Islet precursor cell (in vitro differentiated cells): Measurements from ENCODE around the gene TP53INP2.
"Not testable (repeated sequence)": the region's sequence is repeated elsewhere in the genome, so short reads cannot be mapped to it uniquely, and the experiment has no call there.

ENCODE experiments used
- DNase-seq: peaks from one replicate; pipeline ENCODE4 v3.0.0-alpha.2; 2018

TP53INP2 gene, protein sequence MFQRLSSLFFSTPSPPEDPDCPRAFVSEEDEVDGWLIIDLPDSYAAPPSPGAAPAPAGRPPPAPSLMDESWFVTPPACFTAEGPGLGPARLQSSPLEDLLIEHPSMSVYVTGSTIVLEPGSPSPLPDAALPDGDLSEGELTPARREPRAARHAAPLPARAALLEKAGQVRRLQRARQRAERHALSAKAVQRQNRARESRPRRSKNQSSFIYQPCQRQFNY

DNA sequence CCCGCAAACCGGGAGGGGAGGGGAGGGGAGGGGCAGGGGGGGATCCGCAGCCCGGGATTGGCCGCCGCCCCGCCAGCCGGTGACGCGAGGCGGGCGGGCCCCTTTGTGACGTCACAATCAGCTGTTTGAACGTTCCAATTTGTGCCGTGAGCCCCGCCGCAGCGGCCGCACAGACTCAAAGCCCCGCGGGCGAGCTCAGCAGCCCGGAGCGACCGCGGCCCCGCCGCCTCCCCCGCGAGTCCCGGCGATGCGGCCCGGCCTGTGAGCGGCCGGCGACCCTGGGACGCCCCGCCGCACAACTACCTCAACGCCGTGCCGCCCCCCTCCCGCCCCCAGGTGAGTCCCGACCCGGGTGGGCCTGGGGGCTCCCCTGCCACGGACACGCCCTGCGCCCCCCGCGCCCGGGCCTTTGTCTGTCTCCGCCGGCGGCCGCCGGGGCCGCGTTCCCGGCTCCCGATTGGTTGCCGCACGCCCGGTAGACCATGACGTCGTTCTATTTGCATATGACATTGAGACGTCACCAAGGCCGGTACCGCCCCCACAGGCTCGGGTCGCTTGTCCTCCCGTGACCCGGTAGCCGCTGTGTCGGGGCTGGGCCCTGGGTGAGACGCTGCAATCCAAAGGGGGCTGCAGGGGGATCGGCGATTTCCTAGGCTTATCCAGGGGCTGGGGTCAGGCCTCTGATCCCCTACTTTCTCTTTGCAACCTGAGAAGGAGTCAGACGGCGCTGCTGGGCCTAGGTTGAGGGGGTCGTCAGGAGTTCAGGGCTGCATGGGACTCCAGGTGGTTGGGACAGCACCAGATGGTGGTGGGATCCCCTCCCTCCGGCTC is at the start of gene TP53INP2:
TSS of gene TP53INP2 (plus strand) at position 168 of the 831 bp plus-strand sequence. CDS start 4,396 bp downstream, outside the sequence.
- DNase-seq, result peak; percentile 96

DNA sequence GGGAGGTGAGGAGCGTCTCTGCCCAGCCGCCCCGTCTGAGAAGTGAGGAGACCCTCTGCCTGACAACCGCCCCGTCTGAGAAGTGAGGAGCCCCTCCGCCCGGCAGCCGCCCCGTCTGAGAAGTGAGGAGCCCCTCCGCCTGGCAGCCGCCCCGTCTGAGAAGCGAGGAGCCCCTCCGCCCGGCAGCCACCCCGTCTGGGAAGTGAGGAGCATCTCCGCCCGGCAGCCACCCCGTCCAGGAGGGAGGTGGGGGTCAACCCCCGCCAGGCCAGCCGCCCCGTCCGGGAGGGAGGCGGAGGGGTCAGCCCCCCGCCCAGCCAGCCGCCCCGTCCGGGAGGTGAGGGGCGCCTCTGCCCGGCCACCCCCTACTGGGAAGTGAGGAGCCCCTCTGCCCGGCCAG is 45.5 kb upstream of the TP53INP2 start:
- DNase-seq, result not testable (repeated sequence)

DNA sequence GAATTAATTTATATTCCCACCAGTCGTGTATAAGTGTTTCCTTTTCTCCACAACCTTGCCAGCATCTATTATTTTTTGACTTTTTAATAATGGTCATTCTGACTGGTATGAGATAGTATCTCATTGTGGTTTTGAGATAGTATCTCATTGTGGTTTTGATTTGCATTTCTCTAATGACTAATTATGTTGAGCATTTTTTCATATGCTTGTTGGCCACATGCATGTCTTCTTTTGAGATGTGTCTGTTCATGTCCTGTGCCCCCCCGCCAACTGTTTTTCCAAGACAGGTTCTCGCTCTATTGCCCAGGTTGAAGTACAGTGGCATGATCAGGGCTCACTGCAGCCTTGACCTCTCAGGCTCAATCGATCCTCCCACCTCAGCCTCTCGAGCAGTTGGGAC is 42.3 kb upstream of the TP53INP2 start:
- DNase-seq, result not testable (repeated sequence)

DNA sequence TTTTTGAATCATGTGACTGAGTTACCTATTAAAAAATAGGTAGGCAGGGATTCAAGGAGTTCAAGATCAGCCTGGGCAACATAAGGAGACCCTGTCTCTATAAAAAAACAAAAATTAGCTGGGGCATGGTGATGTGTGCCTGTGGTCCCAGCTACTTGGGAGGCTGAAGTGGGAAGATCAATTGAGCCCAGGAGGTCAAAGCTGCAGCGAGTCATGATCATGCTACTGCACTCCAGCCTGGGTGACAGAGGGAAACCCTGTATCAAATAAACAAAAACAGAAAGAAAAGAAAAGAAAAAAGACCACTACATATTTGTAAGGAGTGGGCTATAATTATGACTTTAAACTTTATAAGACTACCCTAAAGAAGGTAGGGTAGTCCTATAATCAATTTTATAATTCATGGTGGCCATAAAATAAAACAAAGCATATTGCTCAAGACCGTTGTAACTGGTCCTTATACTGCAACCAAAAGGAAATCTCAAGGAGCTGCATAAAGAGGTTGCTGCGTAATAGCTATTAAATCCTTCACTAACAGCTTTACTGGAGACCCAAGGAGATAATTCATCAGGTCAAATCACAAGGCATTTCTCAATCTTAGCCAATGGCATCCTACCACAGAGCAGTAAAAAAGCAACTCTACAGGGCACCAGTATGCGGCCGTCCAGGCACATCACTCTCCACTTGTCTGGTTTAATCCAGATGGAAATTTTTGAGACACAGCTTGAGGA is 40.8 kb upstream of the TP53INP2 start:
- no peak for DNase-seq

DNA sequence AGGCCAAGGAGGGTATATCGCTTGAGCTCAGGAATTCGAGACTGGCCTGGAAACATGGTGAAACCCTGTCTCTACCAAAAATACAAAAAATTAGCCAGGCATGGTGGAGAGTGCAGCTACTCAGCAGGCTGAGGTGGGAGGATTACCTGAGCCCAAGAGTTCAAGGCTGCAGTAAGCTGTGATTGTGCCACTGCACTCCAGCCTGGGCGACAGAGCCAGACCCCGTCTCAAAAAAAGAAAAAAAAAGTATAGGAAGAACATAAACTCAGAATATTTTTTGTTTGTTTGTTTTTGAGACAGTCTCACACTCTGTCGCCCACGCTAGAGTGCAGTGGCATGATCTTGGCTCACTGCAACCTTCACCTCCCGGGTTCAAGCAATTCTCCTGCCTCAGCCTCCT is 39.4 kb upstream of the TP53INP2 start:
- DNase-seq, result not testable (repeated sequence)

DNA sequence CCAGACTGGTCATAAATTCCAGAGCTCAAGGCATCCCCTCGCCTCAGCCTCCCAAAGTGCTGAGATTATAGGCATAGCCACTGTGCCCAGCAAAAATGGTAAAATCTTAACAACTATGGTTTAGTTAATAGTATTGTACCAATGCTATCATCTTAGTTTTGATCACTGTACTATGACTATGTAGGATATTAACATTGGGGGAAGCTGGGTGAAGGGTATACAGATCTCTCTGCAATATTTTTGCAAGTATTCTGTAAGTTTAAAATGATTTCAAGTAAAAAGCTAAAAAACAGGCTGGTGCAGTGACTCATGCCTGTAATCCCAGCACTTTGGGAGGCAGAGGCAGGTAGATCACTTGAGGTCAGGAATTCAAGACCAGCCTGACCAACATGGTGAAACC is 35.0 kb upstream of the TP53INP2 start:
- DNase-seq, result no peak

DNA sequence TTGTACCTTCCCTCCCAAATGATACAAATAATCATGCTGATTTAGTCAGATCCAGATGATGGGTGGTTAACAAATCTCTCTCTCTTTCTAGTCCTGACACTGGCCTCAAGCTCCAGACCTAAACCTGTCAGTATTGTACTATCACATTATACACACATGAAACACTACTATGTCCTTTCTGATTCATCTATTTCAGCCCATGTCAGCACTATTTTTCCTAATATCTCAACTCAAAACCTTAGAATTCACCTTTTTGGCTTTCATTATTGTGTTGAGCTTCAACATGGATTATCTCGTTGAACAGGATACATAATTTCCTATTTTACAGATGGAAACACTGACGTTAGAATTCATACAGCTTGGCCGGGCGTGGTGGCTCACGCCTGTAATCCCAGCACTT is 30.7 kb upstream of the TP53INP2 start:
- no peak for DNase-seq

DNA sequence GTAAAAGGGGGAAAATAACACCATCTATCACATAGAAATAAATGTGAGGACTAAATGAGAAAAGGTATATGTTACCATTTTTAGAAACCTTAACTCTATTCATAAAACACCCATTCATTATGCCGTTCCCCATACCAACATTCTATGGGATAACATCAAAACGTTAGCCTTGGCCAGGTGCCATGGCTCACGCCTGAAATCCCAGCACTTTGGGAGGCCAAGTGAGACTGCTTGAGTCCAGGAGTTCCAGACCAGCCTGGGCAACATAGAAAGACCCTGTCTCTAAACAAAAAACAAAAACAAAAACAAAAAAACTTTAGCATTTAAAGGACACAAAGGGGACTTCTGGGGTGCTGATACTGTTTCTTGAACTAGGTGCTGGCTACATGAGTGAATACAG is 28.6 kb upstream of the TP53INP2 start:
- no peak for DNase-seq

DNA sequence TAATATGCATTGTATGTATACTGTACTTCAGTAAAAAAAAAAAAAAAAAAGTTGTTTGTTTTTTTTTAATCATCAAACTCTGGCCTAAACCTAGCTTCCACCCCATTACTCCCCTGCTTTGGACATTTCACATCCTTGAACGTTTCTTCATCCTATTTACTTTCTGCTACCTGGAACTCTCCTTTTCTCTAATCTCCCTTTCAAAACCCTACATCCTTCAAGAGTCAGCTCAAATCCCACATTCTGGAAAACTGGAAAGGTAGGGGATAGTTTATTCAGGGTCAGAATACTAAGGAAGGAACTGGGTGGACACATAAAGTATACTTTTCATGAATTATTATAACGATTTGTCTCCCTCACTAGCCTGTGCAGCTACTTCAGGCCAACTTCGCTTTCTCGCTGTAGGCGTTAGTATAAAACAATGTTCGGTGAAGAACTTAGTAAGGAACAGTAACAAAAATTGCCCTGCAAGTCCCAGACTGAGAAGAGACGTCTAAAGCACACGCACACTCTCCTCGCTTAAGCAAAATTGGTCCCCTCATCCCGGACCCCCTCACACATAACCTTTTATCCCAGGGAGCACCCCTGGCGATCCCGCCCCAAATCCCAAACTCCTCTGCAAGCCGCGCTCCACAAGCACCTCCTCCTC is 28.0 kb upstream of the TP53INP2 start:
- DNase-seq, result no peak

DNA sequence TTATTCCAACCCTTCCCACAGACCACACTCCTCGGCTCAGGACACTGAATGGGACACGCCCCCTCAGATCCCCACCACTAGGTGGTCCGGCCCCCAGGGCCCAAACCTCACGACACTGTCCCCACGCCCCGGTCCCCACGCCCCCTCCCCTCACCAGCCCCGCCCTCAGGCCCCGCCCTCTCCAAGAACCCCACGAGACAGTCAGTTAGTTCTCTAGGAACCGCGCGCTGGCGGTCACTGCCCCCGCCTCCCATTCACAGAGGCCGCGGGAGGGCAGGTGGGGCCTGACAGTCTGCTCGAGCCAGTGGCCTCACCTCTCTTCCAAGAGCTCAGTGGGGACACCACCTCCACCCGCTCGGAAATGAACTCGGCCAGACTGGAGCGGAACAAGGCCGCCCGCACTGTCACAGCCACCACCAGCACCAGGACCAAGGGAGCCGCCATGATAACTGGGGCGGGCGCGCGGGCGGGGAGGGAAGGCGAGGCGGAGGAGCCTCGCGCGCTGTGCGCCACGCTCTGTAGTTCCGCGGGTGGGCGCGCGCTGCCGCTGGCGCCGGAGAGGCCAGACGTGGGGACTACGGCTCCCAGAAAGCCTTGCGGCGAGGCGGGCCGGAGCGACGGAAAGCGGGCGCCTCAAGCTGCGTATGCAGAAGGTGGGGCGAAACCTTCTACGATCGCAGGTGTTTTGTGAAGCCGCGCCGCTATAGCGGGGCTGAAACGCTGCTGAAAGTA is 27.3 kb upstream of the TP53INP2 start, which contains the start of gene PIGU:
TSS of gene PIGU (minus strand) at position 451 of the 732 bp plus-strand sequence. CDS start at position 444, 7 bp downstream.
- peak; percentile 97 for DNase-seq

DNA sequence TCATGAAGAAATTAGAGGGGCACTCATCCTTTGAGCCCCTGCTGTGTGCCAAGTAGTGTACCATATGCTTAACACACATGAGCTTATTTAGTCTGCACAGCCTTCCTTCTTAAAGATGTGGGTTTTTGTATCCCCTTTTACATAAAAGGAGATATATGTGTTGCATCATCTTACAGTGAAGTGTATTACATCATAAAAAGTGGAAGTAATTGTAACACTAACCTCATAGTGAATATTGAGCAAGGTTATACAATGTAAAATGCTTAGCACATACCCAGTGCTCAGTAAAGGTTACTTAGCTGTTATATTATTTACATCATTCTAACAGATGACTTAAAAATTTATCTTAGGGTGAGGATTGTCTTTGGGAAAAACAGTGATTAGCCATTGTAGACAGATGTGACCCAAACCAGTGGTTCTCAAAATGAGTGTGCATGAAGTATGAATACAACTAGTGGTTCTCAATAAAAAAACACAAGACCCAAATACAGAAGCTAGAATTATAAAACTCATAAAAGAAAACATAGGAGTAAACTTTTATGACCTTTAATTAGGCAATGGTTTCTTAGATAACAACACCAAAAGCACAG is 23.5 kb upstream of the TP53INP2 start:
- DNase-seq, result no peak

DNA sequence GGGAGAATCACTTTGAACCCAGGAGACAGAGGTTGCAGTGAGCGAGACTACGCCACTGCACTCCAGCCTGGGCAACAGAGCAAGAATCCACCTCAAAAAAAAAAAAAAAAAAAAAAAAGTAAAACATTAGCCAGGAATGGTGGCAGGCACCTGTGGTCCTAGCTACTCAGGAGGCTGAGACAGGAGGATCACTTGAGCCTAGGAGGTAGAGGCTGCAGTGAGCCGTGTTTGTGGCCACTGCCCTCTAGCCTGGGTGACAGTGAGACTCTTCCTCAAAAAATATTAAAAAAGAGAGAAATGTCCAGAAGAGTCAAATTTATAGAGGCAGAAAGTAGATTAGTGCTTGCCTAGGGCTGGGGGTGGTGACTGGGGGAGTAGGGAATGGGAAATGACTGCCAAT is 20.5 kb upstream of the TP53INP2 start:
- DNase-seq, result no peak

DNA sequence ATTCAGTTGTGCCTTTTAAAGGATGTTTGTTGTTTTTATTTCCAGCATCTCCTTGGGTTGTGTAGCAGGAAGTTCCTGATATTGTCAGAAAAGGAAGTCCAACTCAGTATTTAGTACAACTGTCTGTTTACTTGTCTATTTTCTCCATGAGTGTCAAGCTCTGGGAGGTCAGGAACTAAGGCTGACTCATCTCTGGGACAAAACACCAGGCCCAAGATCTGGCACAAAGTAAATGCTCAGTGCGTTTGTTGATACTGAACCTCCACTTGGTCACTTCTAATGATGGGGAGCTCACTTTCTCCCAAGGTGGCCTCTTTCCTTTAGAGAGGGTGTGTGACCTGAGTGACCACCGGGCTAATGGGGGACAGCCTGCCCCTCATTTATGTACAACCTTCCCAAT is 14.7 kb upstream of the TP53INP2 start:
- no peak for DNase-seq

DNA sequence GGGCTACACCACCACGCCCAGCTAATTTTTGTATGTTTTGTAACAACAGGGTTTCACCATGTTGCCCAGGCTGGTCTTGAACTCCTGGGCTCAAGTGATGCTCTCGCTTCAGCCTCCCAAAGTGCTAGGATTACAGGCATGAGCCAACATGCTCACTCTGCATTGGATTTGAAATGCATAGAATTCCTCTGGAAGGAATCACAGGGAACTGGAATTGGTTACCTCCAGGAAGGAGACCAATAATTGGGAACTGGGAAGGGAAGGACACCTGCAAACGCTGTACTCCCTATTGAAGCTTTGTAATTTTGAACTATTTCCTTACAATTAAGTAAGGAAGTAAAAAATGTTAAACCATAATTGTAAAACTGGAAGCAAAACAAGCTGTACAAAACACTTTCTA is 12.3 kb upstream of the TP53INP2 start:
- DNase-seq, result no peak

DNA sequence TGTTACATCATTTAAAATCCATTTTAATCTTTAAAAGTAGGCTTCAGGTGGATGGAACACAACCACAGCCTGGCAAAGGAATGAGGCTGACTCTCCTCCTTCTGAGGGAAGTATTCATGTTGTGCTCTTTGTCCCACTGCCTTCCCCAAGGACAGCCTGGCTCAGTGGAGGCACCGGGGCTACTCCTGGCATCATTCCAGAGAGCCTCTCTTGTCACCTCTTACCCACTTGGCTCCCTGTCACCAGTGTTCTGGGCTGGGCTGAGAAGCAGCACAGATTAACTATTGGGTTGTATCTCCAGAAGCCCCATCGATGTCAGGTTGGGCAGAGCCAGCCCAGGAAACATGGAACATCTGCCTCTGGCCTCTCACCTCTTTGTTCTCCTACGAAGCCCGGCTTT is 10.7 kb upstream of the TP53INP2 start:
- DNase-seq, result no peak

DNA sequence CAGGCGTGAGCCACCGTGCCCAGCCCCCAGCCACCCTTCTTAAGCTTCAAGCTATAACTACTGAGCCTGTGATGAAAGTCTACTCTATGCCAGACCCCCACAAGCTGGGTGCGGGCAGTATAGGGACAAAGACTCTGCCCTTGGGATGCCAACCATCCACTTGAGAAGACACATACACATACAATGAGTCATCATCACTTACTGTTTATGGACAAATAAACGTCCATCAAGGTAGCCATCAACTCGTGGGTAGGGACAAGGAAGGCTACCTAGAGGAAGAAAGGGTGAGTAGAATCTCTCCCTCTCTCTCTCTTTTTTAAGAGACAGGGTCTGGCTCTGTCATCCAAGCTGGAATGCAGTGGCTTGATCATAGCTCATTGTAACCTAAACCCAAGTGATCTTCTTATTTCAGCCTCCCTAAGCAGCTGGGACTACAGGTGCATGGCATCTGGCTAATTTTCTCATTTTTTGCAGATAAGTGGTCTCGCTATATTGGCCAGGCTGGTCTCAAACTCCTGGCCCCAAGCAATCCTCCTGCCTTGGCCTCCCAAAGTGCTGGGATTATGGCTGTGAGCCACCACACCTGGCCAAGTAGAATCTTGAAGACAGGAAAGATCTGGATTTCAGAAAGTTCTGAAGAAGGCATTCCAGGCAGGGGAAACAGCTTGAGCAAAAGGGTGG is 2.6 kb upstream of the TP53INP2 start:
- DNase-seq, result no peak

DNA sequence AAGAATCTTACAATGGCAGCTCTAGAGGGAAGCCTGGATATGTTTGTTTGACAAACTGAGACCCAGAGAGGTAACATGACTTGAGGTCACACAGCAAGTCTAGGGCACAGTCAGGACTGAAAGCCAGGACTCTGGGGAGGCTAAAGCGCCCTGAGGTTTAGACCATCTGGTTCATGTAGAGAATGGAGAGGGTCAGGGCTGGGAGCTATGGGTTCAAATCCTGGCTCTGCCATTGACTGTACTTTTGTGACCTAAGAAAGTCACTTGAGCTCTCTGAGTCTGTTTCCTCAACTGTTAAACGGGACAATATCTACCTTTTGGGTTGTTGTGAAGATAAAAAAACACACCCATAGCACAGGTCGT is 1.1 kb upstream of the TP53INP2 start:
- no peak for DNase-seq

DNA sequence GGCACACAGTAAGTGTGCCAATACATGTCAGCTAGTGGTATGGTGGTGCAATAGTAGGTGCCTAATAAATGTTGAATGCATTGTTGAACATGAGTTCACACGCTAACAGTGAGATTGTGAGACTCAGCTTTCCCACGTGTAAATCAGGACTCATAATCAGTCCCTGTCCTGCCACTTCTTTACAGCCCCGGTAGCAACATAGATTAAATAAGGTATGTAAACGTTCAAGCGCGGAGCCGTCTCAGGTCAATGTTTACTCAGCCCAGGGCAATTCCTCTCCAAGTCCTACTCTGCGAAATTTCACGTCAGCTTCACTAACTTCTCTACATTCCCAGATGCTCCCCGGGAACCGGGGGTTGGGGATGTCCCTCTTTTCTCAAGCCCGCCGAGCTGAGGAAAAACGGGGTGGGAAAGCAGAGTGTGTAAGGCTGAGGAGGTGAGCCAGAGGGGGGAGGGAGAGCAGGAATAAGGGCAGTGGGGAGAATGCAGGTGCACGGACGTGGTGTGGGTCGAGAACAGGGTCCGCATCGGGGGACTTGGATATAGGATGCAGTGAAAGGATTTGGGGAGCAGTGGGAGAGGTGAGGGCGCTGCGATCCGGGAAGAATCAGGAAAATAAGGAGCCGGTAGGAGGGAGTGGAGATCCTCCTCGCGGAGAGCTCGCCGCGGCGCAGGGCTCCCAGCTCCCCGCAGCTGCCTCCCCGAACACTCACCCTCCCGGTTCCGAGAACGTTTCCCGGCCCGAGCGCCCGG is 544 bp upstream of the TP53INP2 start:
- DNase-seq, result peak; percentile 65

DNA sequence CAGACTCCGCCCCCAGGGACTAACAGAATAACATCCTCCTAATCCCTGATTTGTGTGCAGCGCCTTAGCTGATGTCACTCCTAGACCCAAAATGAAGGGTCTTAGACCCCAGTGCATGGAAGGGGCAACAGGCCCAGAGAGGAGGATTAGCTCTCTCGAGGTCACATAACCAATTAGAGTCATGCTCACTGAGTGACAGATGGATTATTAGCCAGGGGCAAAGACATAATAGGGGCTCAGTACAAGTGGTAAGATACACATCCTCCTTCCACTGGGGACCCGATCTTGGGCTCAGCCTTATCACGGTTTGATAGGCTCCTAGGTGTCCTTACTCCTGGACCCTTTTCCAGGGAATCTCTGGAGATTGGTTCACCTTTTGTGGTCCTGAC is 858 bp downstream of the TP53INP2 start:
- DNase-seq, result no peak

DNA sequence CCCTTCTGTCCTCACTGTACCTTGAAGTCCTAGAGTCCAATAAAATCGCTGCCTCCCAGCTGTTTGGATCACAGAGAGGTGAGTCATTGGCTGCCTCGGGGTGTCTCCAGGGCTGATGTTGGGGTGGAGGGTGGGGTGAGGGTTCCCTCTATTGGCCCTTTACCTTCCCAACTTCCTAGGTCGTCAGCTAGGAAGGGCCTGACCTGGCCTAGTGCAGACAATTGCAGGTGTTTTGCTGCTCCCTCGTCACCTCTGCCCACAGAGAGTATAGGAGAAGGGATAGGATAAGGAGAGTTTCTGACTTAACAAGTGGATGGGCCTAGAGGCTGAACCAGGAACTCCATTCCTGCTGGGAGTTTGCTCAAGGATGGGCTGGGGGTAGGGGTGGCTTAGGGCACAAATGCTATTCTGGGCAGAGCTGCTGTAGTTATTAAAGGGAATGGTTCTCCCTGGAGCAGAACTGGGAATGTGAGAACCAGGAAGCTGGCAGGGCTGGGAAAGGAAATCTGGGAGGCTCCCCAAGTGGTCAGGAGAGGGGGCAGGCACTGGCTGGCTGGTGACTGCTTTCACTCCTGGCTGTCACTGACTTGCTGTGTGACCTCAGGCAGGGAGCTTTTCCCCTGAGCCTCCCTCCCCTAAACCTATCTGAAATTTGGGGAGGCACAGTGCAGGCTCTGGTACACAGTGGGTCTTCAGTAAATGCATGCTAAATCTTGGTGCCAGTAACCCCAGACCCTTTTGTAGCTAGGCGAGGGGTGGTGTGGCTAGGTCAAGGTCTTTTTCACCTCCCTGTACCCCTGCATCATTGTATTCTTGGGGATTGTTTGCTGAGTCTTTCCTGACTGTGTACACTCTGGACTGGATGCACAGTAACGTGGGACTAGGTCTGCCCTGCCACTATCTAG is 1.5 kb downstream of the TP53INP2 start:
- DNase-seq, result peak; percentile 58
